Loucy (cell line): ENCODE results near the gene GNRHR.
"Not testable (repeated sequence)": the region's sequence is repeated elsewhere in the genome, so short reads cannot be mapped to it uniquely, and the experiment has no call there.

Experiments
- H2AFZ ChIP-seq: fragments of 200-600 bp; sonication (generic); 2 replicates; pipeline ENCODE4 v1.6.0; 2016; ENCODE audit warnings: antibody characterized with exemption, mild to moderate bottlenecking, low read length, moderate library complexity
- H3F3A ChIP-seq: fragments of 200-600 bp; 2 replicates; pipeline ENCODE4 v1.6.0; 2016; ENCODE audit warnings: antibody characterized with exemption, low read depth, mild to moderate bottlenecking
- H3K27me3 ChIP-seq: fragments of 200-600 bp; sonication (generic); 2 replicates; pipeline ENCODE4 v1.6.1; 2014; ENCODE audit warnings: low read length, mild to moderate bottlenecking; ENCODE audit not compliant: insufficient read depth, poor library complexity, severe bottlenecking
- H3K36me3 ChIP-seq: fragments of 200-600 bp; sonication (generic); 2 replicates; pipeline ENCODE4 v1.6.1; 2016; ENCODE audit warnings: low read length; ENCODE audit not compliant: insufficient read depth
- H3K4me1 ChIP-seq: fragments of 200-600 bp; sonication (generic); 2 replicates; pipeline ENCODE4 v1.5.1; 2014; ENCODE audit warnings: low read length, mild to moderate bottlenecking; ENCODE audit not compliant: insufficient read depth, poor library complexity, severe bottlenecking
- H3K4me2 ChIP-seq: fragments of 200-600 bp; sonication (generic); 2 replicates; pipeline ENCODE4 v1.6.0; 2014; ENCODE audit warnings: antibody characterized with exemption, low read length, low read depth, mild to moderate bottlenecking; ENCODE audit not compliant: poor library complexity, severe bottlenecking
- H3K4me3 ChIP-seq: fragments of 200-600 bp; sonication (generic); 2 replicates; pipeline ENCODE4 v1.5.1; 2014; ENCODE audit warnings: low read length, mild to moderate bottlenecking, mixed read lengths; ENCODE audit not compliant: poor library complexity, severe bottlenecking
- H3K79me2 ChIP-seq: fragments of 200-600 bp; sonication (generic); 2 replicates; pipeline ENCODE4 v1.6.1; 2014; ENCODE audit warnings: low read length; ENCODE audit not compliant: insufficient read depth
- H3K9ac ChIP-seq: fragments of 200-600 bp; sonication (generic); 2 replicates; pipeline ENCODE4 v1.6.0; 2014; ENCODE audit warnings: mild to moderate bottlenecking, low read depth, low read length, moderate library complexity; ENCODE audit not compliant: poor library complexity, severe bottlenecking
- H3K9me2 ChIP-seq: fragments of 200-600 bp; sonication (generic); replicated peaks from 2 replicates; pipeline ENCODE4 v1.6.1; 2016; ENCODE audit warnings: low read depth, low read length, mixed read lengths
- H3K9me3 ChIP-seq: fragments of 200-600 bp; sonication (generic); 2 replicates; pipeline ENCODE4 v1.6.1; 2014; ENCODE audit warnings: mild to moderate bottlenecking, antibody characterized with exemption, low read length, low read depth; ENCODE audit not compliant: insufficient read depth
- H4K20me1 ChIP-seq: fragments of 200-600 bp; sonication (generic); 2 replicates; pipeline ENCODE4 v1.6.0; 2014; ENCODE audit warnings: antibody characterized with exemption, low read length, mild to moderate bottlenecking; ENCODE audit not compliant: insufficient read depth, poor library complexity, severe bottlenecking
- EZH2phosphoT487 ChIP-seq: fragments of 200-600 bp; IDR thresholded peaks from 2 replicates; pipeline ENCODE4 v1.6.1; 2018; ENCODE audit warnings: antibody characterized with exemption, mild to moderate bottlenecking, moderate library complexity, borderline replicate concordance
- TF ChIP-seq, protein P1 (sequence below): fragments of 200-600 bp; sonication (generic); conservative IDR thresholded peaks from 2 replicates; pipeline ENCODE4 v1.5.1; 2014; ENCODE audit warnings: mild to moderate bottlenecking, antibody characterized with exemption, low read length

The GNRHR gene

DNA sequence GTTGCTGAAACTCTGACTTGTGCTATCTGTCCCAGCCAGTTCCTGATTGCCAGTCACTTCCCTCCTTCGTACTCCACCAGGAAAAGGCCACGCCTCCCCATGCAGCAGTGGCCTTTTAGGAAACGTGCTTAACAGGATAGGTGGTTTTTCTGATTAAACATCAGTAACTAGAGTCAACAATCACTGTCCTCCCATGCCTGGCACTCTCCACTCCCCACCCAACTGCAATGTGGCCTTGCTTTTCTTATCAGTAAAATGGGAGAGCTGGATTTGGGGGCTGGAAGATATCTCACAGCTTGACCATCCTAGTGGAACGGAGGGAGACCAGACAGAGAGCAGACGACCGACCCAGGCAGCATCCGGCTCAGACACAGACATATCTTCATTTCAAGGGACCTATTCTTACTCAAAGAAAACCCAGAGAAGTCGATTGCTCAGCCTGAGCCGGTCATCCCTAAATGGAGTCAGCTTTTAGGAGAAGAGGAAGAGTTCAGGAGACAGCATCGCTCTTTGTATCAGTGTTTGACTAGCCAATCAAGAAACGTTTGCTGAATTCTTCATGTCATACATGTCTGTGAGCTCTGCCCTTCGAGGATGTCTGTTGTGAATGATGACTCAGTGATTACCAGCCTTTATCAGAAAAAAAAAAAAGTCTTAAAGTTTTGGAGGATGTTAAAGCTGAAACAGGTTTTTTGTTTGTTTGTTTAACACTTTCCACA lies 40.5 kb downstream of the GNRHR start:
- Histone ChIP-seq H3K27me3 (no peaks in the 10 kb centered on the region), H3K9me2 (no peaks in the 10 kb centered on the region), H3K9ac (no peak overlapping the region), H3F3A (no peaks in the 10 kb centered on the region), H3K4me3 (no peak overlapping the region), H3K4me1 (peaks cover 11% of the 10 kb centered on the region), H4K20me1 (no peaks in the 10 kb centered on the region), H3K9me3 (no peaks in the 10 kb centered on the region), H3K36me3 (no peaks in the 10 kb centered on the region), H3K4me2 (no peak overlapping the region), H3K79me2 (peaks cover 11% of the 10 kb centered on the region; the same call in 1 of the 2 replicates), H2AFZ (no peak overlapping the region)
- no peak for TF ChIP-seq EZH2phosphoT487
- TF ChIP-seq, protein P1, sequence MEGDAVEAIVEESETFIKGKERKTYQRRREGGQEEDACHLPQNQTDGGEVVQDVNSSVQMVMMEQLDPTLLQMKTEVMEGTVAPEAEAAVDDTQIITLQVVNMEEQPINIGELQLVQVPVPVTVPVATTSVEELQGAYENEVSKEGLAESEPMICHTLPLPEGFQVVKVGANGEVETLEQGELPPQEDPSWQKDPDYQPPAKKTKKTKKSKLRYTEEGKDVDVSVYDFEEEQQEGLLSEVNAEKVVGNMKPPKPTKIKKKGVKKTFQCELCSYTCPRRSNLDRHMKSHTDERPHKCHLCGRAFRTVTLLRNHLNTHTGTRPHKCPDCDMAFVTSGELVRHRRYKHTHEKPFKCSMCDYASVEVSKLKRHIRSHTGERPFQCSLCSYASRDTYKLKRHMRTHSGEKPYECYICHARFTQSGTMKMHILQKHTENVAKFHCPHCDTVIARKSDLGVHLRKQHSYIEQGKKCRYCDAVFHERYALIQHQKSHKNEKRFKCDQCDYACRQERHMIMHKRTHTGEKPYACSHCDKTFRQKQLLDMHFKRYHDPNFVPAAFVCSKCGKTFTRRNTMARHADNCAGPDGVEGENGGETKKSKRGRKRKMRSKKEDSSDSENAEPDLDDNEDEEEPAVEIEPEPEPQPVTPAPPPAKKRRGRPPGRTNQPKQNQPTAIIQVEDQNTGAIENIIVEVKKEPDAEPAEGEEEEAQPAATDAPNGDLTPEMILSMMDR: no peak

DNA sequence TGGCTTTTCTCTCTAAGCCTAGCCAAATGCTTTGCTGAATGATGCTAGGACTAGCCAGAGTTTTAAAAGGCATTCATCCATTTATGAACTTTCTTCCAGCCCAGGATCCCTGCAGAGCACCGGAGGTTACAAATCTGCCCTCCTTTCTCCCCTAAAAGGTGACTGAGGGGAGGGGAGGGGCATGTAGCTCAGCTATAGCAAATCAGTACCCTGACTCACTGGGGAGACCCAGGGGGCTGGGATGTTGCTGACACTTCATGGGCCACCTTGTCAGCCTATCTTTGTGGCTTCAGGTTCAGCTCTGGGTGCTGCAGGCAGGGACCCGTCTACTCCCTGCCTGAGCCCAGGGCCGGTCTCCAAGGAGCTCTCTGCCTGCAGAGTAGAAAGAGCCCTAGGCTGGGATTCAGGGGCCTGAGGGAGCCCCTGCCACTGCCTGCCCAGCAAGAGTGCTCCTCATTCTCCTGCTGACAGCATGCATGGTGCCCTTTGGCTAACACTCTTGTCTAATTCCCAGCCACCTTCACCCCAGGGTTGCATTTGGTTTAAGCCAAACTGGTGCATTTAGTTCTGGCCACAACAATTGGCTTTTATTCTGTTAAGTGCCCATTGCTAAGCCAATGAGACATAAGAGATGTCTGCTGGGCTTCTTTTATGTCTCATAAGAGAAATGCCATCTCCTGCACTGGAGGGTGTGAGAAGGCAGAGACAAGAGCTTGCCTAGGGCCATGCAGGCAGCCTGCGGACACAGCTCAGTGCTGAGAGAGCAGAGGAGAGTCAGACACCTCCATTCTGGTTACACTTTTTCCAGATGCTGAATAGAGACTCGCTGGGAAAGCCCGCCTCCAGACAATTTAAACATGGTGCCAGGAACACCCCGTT lies 41.3 kb downstream of the GNRHR start:
- no peaks in the 10 kb centered on the region for H4K20me1 ChIP-seq
- H3K4me2 ChIP-seq: no peak overlapping the region
- H3K4me3 ChIP-seq: no peak overlapping the region
- H3K27me3 ChIP-seq: no peaks in the 10 kb centered on the region
- peaks cover 19% of the 10 kb centered on the region for H3K79me2 ChIP-seq
- H2AFZ ChIP-seq: no peak overlapping the region
- no peak overlapping the region for H3K9ac ChIP-seq
- no peaks in the 10 kb centered on the region for H3F3A ChIP-seq
- no peaks in the 10 kb centered on the region; the same call in 1 of the 2 replicates for H3K9me3 ChIP-seq
- no peaks in the 10 kb centered on the region for H3K36me3 ChIP-seq
- TF ChIP-seq, protein P1: no peak
- TF ChIP-seq EZH2phosphoT487: no peak
- peaks cover 11% of the 10 kb centered on the region for H3K4me1 ChIP-seq
- no peaks in the 10 kb centered on the region for H3K9me2 ChIP-seq

DNA sequence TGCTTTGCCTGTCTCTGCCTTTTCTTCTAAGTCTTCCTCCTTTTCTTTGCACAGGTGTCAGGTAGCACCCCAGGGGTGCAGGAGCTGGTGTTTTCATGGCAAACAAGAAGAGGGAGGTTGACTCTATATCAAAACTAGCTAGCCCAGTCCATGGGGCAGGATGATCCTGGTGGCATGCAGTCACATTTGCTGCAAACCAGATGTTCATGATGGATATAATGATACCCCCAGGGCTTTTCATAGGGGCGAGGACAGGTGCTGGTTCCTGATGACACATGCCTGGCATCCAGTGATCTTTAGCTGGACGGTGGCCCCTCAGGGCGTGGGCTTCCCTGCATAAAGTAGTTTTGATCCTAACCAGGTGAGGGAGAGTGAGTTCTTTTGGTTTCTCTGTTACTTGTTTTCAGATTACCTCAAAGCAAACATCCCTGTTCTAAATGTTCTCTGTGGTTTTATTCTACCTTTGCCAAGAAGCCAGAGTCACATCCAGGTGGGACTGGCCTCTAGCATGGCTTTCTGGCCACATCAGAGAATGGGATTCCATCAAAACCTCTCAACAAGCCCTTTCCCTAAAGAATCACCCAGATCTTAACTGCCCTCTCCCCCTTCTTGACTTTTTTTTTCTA lies 42.1 kb downstream of the GNRHR start:
- Histone ChIP-seq H4K20me1 (no peaks in the 10 kb centered on the region), H3K36me3 (no peaks in the 10 kb centered on the region), H3F3A (no peaks in the 10 kb centered on the region), H3K9me3 (no peaks in the 10 kb centered on the region; the same call in 1 of the 2 replicates), H3K27me3 (no peaks in the 10 kb centered on the region), H3K4me1 (peaks cover 11% of the 10 kb centered on the region), H2AFZ (no peak overlapping the region), H3K9ac (no peak overlapping the region), H3K4me2 (no peak overlapping the region), H3K4me3 (no peak overlapping the region), H3K79me2 (peaks cover 24% of the 10 kb centered on the region), H3K9me2 (no peaks in the 10 kb centered on the region)
- TF ChIP-seq, protein P1: no peak
- no peak for TF ChIP-seq EZH2phosphoT487

DNA sequence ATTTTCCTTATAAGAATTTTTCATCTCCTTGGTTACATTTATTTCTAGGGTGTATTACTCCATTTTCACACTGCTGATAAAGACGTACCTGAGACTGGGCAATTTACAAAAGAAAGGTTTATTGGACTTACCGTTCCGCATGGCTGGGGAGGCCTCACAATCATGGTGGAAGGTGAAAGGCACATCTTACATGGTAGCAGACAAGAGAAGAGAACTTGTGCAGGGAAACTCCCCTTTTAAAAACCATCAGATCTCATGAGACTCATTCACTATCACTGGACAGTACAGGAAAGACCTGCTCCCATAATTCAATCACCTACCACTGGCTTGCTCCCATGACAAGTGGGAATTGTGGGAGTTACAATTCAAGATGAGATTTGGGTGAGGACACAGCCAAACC lies 47.5 kb downstream of the GNRHR start:
- not testable (repeated sequence) for H3K4me2 ChIP-seq, H3K27me3 ChIP-seq, H4K20me1 ChIP-seq, H3K4me3 ChIP-seq, H2AFZ ChIP-seq, H3F3A ChIP-seq, H3K36me3 ChIP-seq, H3K9ac ChIP-seq, H3K9me2 ChIP-seq
- Histone ChIP-seq H3K79me2 (peaks cover 68% of the 10 kb centered on the region), H3K9me3 (peaks cover 10% of the 10 kb centered on the region; the same call in 1 of the 2 replicates), H3K4me1 (peaks cover 16% of the 10 kb centered on the region)
